ENCODE measurements around the gene SEL1L3.

The SEL1L3 gene

DNA sequence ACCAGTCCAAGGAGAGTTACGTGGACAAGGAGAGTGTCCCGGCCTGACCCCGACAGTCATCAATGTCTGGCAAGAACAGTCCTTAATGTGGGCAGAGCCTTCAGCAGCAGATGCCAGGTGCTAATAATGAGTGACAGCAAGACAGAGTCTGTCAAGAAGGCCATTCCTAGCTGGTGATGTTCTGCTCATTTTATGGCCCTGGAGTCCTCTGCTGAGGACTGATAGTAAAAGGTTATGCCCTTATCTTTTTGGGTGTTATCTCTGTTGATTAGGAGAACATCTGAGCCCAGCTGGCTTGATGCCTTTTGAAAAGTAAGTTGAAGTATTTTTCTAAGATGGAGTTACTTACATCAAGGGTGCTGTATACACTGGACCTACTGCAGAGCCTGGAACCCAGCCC, 139.8 kb downstream of the SEL1L3 start:
- DNase-seq (no peak), ATAC-seq (ENCODE audit: insufficient read depth, low read depth) (no peak)
- TF ChIP-seq EZH2 (IDR thresholded peaks at IDR 0.05; ENCODE audit: borderline replicate concordance, low read depth, low read length, severe bottlenecking) = no peak
- TF ChIP-seq, protein P1, sequence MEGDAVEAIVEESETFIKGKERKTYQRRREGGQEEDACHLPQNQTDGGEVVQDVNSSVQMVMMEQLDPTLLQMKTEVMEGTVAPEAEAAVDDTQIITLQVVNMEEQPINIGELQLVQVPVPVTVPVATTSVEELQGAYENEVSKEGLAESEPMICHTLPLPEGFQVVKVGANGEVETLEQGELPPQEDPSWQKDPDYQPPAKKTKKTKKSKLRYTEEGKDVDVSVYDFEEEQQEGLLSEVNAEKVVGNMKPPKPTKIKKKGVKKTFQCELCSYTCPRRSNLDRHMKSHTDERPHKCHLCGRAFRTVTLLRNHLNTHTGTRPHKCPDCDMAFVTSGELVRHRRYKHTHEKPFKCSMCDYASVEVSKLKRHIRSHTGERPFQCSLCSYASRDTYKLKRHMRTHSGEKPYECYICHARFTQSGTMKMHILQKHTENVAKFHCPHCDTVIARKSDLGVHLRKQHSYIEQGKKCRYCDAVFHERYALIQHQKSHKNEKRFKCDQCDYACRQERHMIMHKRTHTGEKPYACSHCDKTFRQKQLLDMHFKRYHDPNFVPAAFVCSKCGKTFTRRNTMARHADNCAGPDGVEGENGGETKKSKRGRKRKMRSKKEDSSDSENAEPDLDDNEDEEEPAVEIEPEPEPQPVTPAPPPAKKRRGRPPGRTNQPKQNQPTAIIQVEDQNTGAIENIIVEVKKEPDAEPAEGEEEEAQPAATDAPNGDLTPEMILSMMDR (IDR thresholded peaks at IDR 0.05; ENCODE audit: borderline replicate concordance, extremely low read depth, low read length, poor library complexity, severe bottlenecking) = no peak
- Histone ChIP-seq H3K27me3 (ENCODE audit: insufficient read depth, low read length, poor library complexity) (no peaks in the 10 kb centered on the region), H3K36me3 (ENCODE audit: insufficient read depth, low read length) (no peaks in the 10 kb centered on the region), H3K27ac (ENCODE audit: low read length) (no peak overlapping the region), H3K9me3 (ENCODE audit: insufficient read depth, low read length, severe bottlenecking) (no peaks in the 10 kb centered on the region), H3K9ac (ENCODE audit: low read depth, low read length) (no peak overlapping the region), H3K4me3 (ENCODE audit: low read depth in 1 of 2, low read length in 2 of 2) (no peak overlapping the region), H4K20me1 (ENCODE audit: insufficient read depth, low read length) (no peaks in the 10 kb centered on the region), H3K4me1 (ENCODE audit: insufficient read depth, low read length) (no peaks in the 10 kb centered on the region), H3K4me2 (ENCODE audit: insufficient read depth, low read length) (no peak overlapping the region), H3K79me2 (ENCODE audit: insufficient read depth, low read length) (no peaks in the 10 kb centered on the region), H2AFZ (ENCODE audit: low read depth, low read length) (no peak overlapping the region)

DNA sequence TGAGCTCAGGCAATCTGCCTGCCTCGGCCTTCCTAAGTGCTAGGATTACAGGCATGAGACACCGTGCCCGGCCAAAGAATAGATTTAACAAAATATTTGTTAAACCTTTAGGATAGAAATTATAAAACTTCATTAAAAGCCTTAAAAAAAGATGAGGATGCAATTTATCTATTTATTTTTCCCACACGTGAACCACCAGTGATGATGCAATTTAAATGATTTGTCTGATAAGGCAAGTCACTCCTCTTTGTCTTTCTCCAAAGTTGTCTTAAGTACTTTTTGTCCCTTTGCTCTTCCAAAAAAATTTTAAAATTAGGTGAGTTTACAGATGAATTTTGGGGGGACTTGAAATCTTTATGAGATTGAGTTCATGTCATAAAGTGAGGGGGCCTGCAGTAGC, 149.0 kb downstream of the SEL1L3 start:
- Histone ChIP-seq H3K9me3 (ENCODE audit: insufficient read depth, low read length, severe bottlenecking) (no peaks in the 10 kb centered on the region), H2AFZ (ENCODE audit: low read depth, low read length) (no peak overlapping the region), H3K4me3 (ENCODE audit: low read depth in 1 of 2, low read length in 2 of 2) (no peak overlapping the region), H3K4me1 (ENCODE audit: insufficient read depth, low read length) (no peaks in the 10 kb centered on the region), H3K27ac (ENCODE audit: low read length) (no peak overlapping the region), H3K36me3 (ENCODE audit: insufficient read depth, low read length) (no peaks in the 10 kb centered on the region), H3K4me2 (ENCODE audit: insufficient read depth, low read length) (no peak overlapping the region), H3K79me2 (ENCODE audit: insufficient read depth, low read length) (no peaks in the 10 kb centered on the region), H4K20me1 (ENCODE audit: insufficient read depth, low read length) (no peaks in the 10 kb centered on the region), H3K27me3 (ENCODE audit: insufficient read depth, low read length, poor library complexity) (no peaks in the 10 kb centered on the region), H3K9ac (ENCODE audit: low read depth, low read length) (no peak overlapping the region)
- no peak for ATAC-seq (ENCODE audit: insufficient read depth, low read depth)
- no peak for DNase-seq
- TF ChIP-seq EZH2 (IDR thresholded peaks at IDR 0.05; ENCODE audit: borderline replicate concordance, low read depth, low read length, severe bottlenecking) = no peak
- TF ChIP-seq, protein P1 (IDR thresholded peaks at IDR 0.05; ENCODE audit: borderline replicate concordance, extremely low read depth, low read length, poor library complexity, severe bottlenecking) = no peak

DNA sequence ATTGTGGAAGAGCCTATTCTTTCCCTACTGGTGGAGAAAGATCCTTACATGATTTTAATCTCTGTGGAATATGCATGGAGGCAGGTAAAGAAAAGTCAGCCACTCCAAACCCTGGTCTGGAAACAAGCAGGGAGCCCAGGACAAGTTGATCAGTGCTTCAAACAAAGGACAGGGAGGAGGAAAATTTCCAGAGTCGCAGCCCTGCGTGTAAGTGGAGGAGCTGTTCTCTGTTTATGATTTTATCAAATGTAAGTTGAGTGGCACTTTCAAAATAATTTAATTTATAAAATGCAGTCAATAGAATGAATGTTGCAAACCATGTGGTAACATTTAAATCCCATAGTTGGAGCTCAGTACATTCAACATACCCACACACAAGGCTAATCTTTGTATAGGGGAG, 150.2 kb downstream of the SEL1L3 start:
- ATAC-seq (ENCODE audit: insufficient read depth, low read depth) (no peak), DNase-seq (no peak)
- H3K27me3 ChIP-seq (ENCODE audit: insufficient read depth, low read length, poor library complexity) = no peaks in the 10 kb centered on the region
- no peaks in the 10 kb centered on the region for H3K36me3 ChIP-seq (ENCODE audit: insufficient read depth, low read length)
- TF ChIP-seq, protein P1 (IDR thresholded peaks at IDR 0.05; ENCODE audit: borderline replicate concordance, extremely low read depth, low read length, poor library complexity, severe bottlenecking) = no peak
- no peak for TF ChIP-seq EZH2 (IDR thresholded peaks at IDR 0.05; ENCODE audit: borderline replicate concordance, low read depth, low read length, severe bottlenecking)
- no peak overlapping the region for H3K9ac ChIP-seq (ENCODE audit: low read depth, low read length)
- no peak overlapping the region for H3K4me2 ChIP-seq (ENCODE audit: insufficient read depth, low read length)
- H3K9me3 ChIP-seq (ENCODE audit: insufficient read depth, low read length, severe bottlenecking) = no peaks in the 10 kb centered on the region
- no peak overlapping the region for H3K4me3 ChIP-seq (ENCODE audit: low read depth in 1 of 2, low read length in 2 of 2)
- H3K79me2 ChIP-seq (ENCODE audit: insufficient read depth, low read length) = no peaks in the 10 kb centered on the region
- no peaks in the 10 kb centered on the region for H4K20me1 ChIP-seq (ENCODE audit: insufficient read depth, low read length)
- no peaks in the 10 kb centered on the region for H3K4me1 ChIP-seq (ENCODE audit: insufficient read depth, low read length)
- H3K27ac ChIP-seq (ENCODE audit: low read length) = no peak overlapping the region
- H2AFZ ChIP-seq (ENCODE audit: low read depth, low read length) = no peak overlapping the region

DNA sequence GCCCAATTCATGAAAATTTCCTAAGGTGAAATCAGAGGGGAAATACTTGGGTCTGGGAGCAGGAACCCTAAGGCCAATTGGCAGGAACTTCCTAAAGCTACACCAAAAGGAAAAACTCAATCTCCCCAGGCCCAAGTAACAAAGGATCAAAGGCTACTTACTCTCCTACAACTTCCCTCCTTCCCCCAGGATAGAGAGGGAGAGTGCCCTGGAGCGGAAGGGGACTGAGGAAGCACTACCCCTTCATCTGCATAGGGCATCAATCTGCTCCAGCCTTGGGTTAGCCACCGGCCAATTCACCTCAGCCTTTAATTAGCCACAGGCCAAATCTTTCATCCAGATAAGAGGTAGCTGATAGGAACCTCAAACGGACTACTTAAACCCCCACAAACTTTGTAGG, 152.2 kb downstream of the SEL1L3 start:
- Histone ChIP-seq H3K4me2 (ENCODE audit: insufficient read depth, low read length) (no peak overlapping the region), H2AFZ (ENCODE audit: low read depth, low read length) (no peak overlapping the region), H3K9me3 (ENCODE audit: insufficient read depth, low read length, severe bottlenecking) (no peaks in the 10 kb centered on the region), H3K4me1 (ENCODE audit: insufficient read depth, low read length) (no peaks in the 10 kb centered on the region), H3K27me3 (ENCODE audit: insufficient read depth, low read length, poor library complexity) (no peaks in the 10 kb centered on the region), H3K4me3 (ENCODE audit: low read depth in 1 of 2, low read length in 2 of 2) (no peak overlapping the region), H4K20me1 (ENCODE audit: insufficient read depth, low read length) (no peaks in the 10 kb centered on the region), H3K79me2 (ENCODE audit: insufficient read depth, low read length) (no peaks in the 10 kb centered on the region), H3K9ac (ENCODE audit: low read depth, low read length) (no peak overlapping the region), H3K27ac (ENCODE audit: low read length) (no peak overlapping the region), H3K36me3 (ENCODE audit: insufficient read depth, low read length) (no peaks in the 10 kb centered on the region)
- no peak for TF ChIP-seq EZH2 (IDR thresholded peaks at IDR 0.05; ENCODE audit: borderline replicate concordance, low read depth, low read length, severe bottlenecking)
- TF ChIP-seq, protein P1 (IDR thresholded peaks at IDR 0.05; ENCODE audit: borderline replicate concordance, extremely low read depth, low read length, poor library complexity, severe bottlenecking) = no peak
- DNase-seq = no peak
- no peak for ATAC-seq (ENCODE audit: insufficient read depth, low read depth)
